NCI-H2029 treated with DMSO at 0.1 percent for 48 hours (cell line): ENCODE measurements around the gene DDX52.

Experiments used
- DNase-seq: peaks from one replicate; lab custom pipeline; 2025; lab: John Stamatoyannopoulos, UW

Gene DDX52

DNA sequence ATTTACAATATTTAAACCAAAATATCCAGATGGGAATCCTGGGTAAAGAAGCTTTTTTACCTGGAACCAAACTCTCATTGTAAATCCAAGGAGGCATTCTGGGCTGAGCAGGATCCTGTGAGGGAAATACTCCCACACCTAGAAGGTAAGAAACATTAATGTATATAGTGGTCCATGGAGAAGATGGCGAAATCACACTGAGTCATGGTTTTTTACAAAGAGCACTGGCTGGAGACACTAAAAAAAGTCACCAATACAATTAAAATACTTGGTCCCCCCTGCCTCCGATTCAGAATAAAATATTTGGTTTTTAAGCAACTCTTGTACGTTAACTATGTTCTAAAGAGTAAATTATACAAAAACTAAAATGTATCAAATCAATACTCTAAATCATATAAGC lies 67.0 kb downstream of the DDX52 start:
- no peak for DNase-seq

DNA sequence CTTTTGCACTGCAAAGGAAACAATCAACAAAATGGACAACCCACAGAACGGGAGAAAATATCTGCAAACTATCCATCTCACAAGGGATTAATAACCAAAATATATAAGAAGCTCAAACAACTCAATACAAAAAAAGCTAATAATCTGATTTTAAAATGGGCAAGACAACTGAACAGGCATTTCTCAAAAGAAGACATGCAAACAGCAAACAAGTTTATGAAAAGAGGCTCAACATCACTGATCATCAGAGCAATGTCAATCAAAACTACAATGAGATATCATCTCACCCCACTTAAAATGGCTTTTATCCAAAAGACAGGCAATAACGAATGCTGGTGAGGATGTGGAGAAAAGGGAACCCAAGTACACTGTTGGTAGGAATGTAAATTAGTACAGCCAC lies 68.8 kb downstream of the DDX52 start:
- no peak for DNase-seq

DNA sequence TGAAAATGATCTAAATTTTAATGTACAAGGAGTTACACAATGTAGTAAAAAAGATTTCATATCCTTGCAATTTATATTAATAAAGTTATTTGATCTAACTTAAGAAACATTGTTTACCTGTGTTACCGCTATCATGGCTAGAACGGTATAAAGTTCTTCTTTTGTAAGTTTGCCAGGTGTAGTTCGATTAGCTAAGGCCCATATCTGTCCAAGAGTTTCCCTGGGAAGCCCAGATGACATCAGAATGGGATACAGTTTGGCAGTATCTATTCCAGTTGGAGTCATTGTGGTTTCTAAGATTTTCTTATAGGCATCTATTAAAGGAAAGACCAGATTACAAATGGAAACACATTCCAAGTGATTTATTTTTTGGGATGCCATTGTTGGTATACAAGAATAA lies 71.6 kb downstream of the DDX52 start:
- DNase-seq, result no peak

DNA sequence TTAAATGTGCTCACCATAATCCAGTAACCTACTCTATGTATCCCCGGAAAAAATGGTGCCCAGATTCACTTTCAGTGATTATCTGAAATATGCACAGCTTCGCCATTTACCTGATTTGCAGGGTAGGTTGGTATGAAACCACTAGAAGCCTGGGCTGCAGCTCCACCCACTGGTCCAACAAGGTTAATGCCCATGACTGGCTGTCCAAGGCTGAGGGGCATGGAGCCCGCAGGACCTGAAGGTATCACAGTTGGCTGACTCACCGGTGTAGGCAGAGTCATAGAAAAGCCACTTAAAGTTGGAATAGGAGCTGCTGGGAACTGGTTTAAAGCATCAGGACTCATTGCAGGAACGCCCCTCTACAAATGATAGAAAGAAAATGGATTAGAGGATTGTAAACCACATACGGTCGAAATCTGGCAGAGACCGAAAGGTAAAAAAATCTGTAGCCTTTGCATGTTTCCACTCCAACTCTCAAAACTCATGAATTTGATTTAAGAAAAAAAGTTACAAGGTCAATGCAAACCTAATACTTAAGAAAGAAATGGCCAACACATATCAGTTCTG lies 72.6 kb downstream of the DDX52 start:
- DNase-seq, result peak; percentile 10

DNA sequence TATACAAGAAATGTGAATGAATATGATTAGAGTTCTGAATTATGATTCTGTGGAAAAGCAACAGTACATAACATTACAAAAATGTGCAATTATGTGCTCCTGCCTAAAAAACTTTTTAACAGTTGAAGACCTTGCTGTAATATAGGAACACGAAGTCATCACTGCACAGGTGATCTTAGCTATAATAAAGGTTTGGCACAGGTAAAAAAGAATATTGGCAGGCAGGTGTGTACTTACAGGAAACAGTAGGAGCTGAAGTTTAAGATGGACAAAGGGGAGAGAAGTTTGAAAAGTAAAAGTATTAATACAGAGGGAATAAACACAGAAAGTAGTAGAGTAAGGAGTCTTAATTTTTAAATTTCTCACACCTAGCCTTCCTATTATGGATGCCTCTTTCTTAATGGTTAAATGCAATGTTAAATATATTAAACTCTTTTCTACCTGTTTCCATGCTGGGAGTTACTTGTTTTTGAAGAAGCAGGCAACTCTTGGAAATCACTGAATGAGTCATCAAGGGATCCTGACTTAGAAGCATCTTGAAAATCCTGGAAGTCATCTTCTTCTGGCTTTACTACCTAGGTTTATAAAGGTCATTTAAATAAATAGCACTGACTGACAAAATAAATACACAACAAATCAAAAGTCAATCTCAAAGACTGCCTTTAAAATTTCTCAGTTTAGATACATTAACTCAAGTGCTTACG lies 74.7 kb downstream of the DDX52 start:
- no peak for DNase-seq

DNA sequence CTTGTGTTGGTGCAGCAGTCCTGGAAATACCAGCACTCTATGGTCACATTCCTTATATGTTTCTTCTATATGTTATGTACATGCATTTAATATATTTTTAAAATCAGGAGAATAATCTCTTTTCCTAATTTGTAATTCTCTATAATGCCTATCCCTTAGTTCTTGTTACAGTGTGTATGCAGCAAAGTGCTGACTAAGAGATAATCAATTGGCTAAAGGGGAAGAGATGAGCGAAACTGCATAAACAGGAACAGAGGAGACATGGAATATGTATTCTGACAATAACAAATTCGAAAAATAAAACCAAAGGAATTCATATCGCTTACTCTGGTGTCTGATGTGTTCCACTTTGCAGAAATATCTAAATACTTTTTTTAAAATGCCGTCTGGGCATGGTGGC lies 75.7 kb downstream of the DDX52 start:
- no peak for DNase-seq

DNA sequence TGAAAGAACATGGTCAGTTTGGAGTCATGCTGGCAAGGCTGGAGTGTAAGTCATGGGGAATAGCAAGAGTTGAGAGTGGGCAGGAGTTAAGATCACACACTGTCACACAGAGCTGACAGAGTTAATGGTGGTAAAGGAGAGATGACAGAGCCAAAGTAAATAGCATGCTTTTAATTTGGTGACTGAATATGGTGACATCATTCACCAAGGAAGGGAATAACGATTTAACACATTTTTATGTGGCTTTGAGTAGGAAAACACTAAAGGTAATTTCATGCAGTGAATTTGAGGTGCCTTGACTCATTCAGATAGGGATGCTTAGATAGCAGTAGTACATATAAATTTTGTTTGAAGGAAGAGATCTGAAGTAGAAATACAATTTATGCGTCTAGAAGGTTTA lies 76.1 kb downstream of the DDX52 start:
- peak; percentile 45 for DNase-seq

DNA sequence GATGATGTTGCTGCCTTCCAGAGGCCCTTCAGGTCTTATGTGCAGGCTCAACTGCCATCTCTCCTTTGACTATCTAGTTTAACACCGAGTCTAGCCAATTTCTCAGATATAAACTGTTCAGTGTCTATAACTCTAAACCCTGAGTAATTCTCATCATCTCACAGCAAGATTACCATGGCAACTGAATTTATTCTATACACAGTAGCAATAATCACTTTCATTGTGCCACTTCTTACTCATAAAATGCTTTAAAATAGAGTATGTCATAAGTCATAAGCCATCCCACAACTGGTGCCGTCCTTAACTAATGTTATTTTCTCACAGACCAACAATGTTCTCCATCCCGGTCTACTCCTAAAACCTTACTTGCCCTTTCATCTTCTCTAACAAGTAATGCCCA lies 79.0 kb downstream of the DDX52 start:
- no peak for DNase-seq

DNA sequence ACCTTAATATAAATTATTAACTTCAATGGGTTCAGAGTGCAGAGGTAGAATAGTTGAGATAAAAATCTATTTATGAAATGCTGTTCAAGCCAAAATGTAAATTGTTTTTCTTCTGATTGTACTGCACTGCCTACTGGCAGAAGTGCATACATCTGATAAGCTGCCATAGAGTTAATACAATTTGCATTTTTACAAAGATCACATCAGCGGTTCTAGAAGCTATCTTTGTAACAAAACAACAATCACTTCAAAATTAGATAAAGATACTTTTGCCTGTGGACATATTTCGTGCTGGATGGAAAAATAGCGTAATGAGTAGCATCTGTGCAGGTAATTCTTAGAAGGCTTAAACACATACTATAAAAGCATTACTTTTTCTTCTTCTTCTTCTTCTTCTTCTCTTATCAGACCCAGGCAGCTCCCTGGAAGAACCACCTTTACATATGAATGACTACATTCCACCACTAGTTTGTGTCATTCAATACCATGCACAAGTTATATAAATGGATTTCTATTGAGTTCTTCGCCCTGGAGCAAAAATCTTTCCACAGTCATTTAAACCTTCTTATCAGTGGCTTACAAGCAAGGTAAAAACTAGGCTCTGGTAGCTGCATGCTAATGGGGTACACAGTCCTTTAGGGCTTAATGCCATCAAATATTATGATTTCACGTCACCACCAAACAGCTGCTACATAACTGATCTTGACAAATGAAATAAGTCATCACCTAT lies 81.1 kb downstream of the DDX52 start:
- DNase-seq, result no peak
